ENCODE measurements around the gene GRIA1. TPM values are rescaled to one million over a fixed set of nuclear protein-coding genes. Genes with fewer than 3 reads are reported as not detected.

Gene GRIA1
- 1.2 and 1.6 TPM in 2 replicates for total RNA-seq
- long read RNA-seq, partial matches to known transcripts: 1 of 2 reads
- long read RNA-seq, other reads (novel, unspliced or antisense): 1 of 2 reads

GRCh38 chr5:153490118-153491037 is at the start of gene GRIA1:
GRIA1 (plus strand) TSS chr5:153490670.
- Mint-ChIP-seq H3K9me3 (no peaks in the 10 kb centered on the region), H3K27ac (ENCODE audit: unreplicated experiment) (peak within 1 kb of the TSS; percentile 45), H3K4me1 (peaks cover 27% of the 10 kb centered on the region), H3K36me3 (ENCODE audit: low read depth) (no peaks in the 10 kb centered on the region), H3K27me3 (ENCODE audit: low read depth) (peaks cover 45% of the 10 kb centered on the region), H3K4me3 (peak within 1 kb of the TSS; percentile 76)
- DNase-seq (ENCODE audit: low read depth, low spot score): peak; percentile 13
- no peak for TF ChIP-seq CTCF (conservative IDR thresholded peaks at IDR 0.05)

- no peak for TF ChIP-seq CTCF (conservative IDR thresholded peaks at IDR 0.05)
- no peaks in the 10 kb centered on the region for H3K9me3 Mint-ChIP-seq
- H3K27me3 Mint-ChIP-seq (ENCODE audit: low read depth): no peaks in the 10 kb centered on the region
- DNase-seq (ENCODE audit: low read depth, low spot score): no peak
- no peaks in the 10 kb centered on the region for H3K4me1 Mint-ChIP-seq
- no peak overlapping the region for H3K27ac Mint-ChIP-seq (ENCODE audit: unreplicated experiment)
- no peak overlapping the region for H3K4me3 Mint-ChIP-seq
- H3K36me3 Mint-ChIP-seq (ENCODE audit: low read depth): no peaks in the 10 kb centered on the region
Measured at GRCh38 chr5:153445875-153446579, 44.4 kb upstream of the GRIA1 start.

- H3K4me3 Mint-ChIP-seq: no peak overlapping the region
- no peaks in the 10 kb centered on the region for H3K4me1 Mint-ChIP-seq
- no peak for DNase-seq (ENCODE audit: low read depth, low spot score)
- H3K27ac Mint-ChIP-seq (ENCODE audit: unreplicated experiment): no peak overlapping the region
- no peaks in the 10 kb centered on the region for H3K36me3 Mint-ChIP-seq (ENCODE audit: low read depth)
- no peaks in the 10 kb centered on the region for H3K27me3 Mint-ChIP-seq (ENCODE audit: low read depth)
- no peaks in the 10 kb centered on the region for H3K9me3 Mint-ChIP-seq
- TF ChIP-seq CTCF (conservative IDR thresholded peaks at IDR 0.05): no peak
Measured at GRCh38 chr5:153447534-153447933, 42.9 kb upstream of the GRIA1 start.

- DNase-seq (ENCODE audit: low read depth, low spot score): no peak
- H3K36me3 Mint-ChIP-seq (ENCODE audit: low read depth): no peaks in the 10 kb centered on the region
- H3K27ac Mint-ChIP-seq (ENCODE audit: unreplicated experiment): no peak overlapping the region
- no peaks in the 10 kb centered on the region for H3K27me3 Mint-ChIP-seq (ENCODE audit: low read depth)
- H3K4me1 Mint-ChIP-seq: no peaks in the 10 kb centered on the region
- H3K4me3 Mint-ChIP-seq: no peak overlapping the region
- H3K9me3 Mint-ChIP-seq: no peaks in the 10 kb centered on the region
- TF ChIP-seq CTCF (conservative IDR thresholded peaks at IDR 0.05): no peak
Measured at GRCh38 chr5:153456354-153456753, 34.1 kb upstream of the GRIA1 start.

- H3K36me3 Mint-ChIP-seq (ENCODE audit: low read depth): no peaks in the 10 kb centered on the region
- no peaks in the 10 kb centered on the region for H3K9me3 Mint-ChIP-seq
- no peaks in the 10 kb centered on the region for H3K4me1 Mint-ChIP-seq
- no peak overlapping the region for H3K27ac Mint-ChIP-seq (ENCODE audit: unreplicated experiment)
- H3K27me3 Mint-ChIP-seq (ENCODE audit: low read depth): no peaks in the 10 kb centered on the region
- no peak for DNase-seq (ENCODE audit: low read depth, low spot score)
- no peak for TF ChIP-seq CTCF (conservative IDR thresholded peaks at IDR 0.05)
- H3K4me3 Mint-ChIP-seq: no peak overlapping the region
Measured at GRCh38 chr5:153456993-153457392, 33.5 kb upstream of the GRIA1 start.
